GM12892 (cell line): ENCODE data around the gene ADRM1.

ENCODE experiments used
- POLR2A ChIP-seq: IDR thresholded peaks from 2 replicates; pipeline ENCODE4 v1.6.1; 2011; ENCODE audit warnings: low read depth, low read length, control low read depth
- POLR2AphosphoS5 ChIP-seq: IDR thresholded peaks from 2 replicates; pipeline ENCODE4 v1.6.1; 2011; ENCODE audit warnings: low read depth, low read length, control low read depth
- TAF1 ChIP-seq: IDR thresholded peaks from 2 replicates; pipeline ENCODE4 v1.6.1; 2011; ENCODE audit warnings: low read depth, mild to moderate bottlenecking, control low read depth, low read length, borderline replicate concordance

- TF ChIP-seq POLR2AphosphoS5 = no peak
- no peak for TF ChIP-seq TAF1
- TF ChIP-seq POLR2A = no peak
Observed at GRCh38 chr20:62303340-62304226, 786 bp downstream of the ADRM1 start.
